GM12875 (cell line): ENCODE measurements around the gene HS3ST4.

Experiments
- H3K4me3 ChIP-seq: one replicate; pipeline ENCODE4 v1.5.1; 2011; ENCODE audit warnings: low read depth, low read length, control low read depth
- CTCF ChIP-seq: IDR thresholded peaks from 2 replicates; pipeline ENCODE4 v1.5.1; 2011; ENCODE audit warnings: low read depth, mild to moderate bottlenecking, control low read depth, inconsistent platforms, low read length, moderate library complexity, borderline replicate concordance; ENCODE audit not compliant: insufficient read depth

HS3ST4 gene

GRCh38 chr16:26133416-26134093 is 441.8 kb downstream of the HS3ST4 start:
- no peak for TF ChIP-seq CTCF
- no peak overlapping the region for H3K4me3 ChIP-seq

- H3K4me3 ChIP-seq = no peak overlapping the region
- no peak for TF ChIP-seq CTCF
Measured at GRCh38 chr16:26134588-26134987, 442.8 kb downstream of the HS3ST4 start.

GRCh38 chr16:26137956-26138355 is 446.2 kb downstream of the HS3ST4 start:
- no peak for TF ChIP-seq CTCF
- H3K4me3 ChIP-seq = no peak overlapping the region

- no peak for TF ChIP-seq CTCF
- H3K4me3 ChIP-seq = no peak overlapping the region
Measured at GRCh38 chr16:26139091-26139490, 447.3 kb downstream of the HS3ST4 start.

GRCh38 chr16:26139884-26140283 is 448.1 kb downstream of the HS3ST4 start:
- TF ChIP-seq CTCF = no peak
- H3K4me3 ChIP-seq = no peak overlapping the region

- H3K4me3 ChIP-seq = no peak overlapping the region
- TF ChIP-seq CTCF = no peak
Measured at GRCh38 chr16:26149364-26150190, 457.8 kb downstream of the HS3ST4 start.

- no peak for TF ChIP-seq CTCF
Measured at GRCh38 chr16:26155221-26155620, 463.5 kb downstream of the HS3ST4 start.

More at GRCh38 chr16:26155221-26155620, 463.5 kb downstream of the HS3ST4 start:
- no peak overlapping the region for H3K4me3 ChIP-seq
